Measurements from ENCODE around the gene HLA-DPA1. TPM values are rescaled to one million over a fixed set of nuclear protein-coding genes. Genes with fewer than 3 reads are reported as not detected.
"Not testable (repeated sequence)": the region's sequence is repeated elsewhere in the genome, so short reads cannot be mapped to it uniquely, and the experiment has no call there.

HLA-DPA1 gene
- total RNA-seq = 1.6 TPM

- FAIRE-seq (no peak), DNase-seq (ENCODE audit: low spot score in 2 of 2) (no peak)
Observed at GRCh38 chr6:33073431-33073871, at the start of gene HLA-DPA1. HLA-DPA1 (minus strand) TSS chr6:33073649.

- FAIRE-seq (no peak), DNase-seq (ENCODE audit: low spot score in 2 of 2) (no peak)
Observed at GRCh38 chr6:33123181-33123580, 49.7 kb upstream of the HLA-DPA1 start.

GRCh38 chr6:33120001-33120400, 46.6 kb upstream of the HLA-DPA1 start:
- FAIRE-seq (no peak), DNase-seq (ENCODE audit: low spot score in 2 of 2) (no peak)

DNA sequence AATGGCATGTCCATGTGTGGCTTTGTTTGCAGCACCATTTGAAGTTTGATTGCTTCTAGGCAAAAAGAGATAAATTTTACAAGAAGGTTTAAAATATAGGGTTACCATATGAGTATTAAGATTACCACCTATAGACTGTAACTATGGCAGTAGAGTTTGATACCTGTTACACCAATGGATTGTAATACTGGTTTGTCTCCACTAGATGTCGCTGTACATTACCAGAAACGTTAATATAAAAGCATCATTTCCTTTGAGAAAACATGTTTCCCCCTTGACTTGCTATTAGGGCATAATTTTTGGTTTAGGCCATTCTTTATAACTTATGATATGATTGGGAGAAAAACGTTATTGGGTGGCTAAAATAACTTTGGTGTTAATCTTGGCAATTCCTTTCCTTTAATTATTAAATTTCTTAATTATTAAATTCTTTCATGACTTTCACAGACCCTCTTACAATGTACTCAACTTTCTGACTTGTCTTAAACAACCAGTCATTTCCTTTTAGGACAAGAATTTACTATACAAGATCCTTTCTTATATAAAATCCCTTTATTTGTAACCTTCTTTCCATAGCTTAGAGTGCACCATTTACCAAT, 45.2 kb upstream of the HLA-DPA1 start:
- DNase-seq (ENCODE audit: low spot score in 2 of 2) = peak; percentile 38 to 52
- peak; percentile 79 for FAIRE-seq

- FAIRE-seq (no peak), DNase-seq (ENCODE audit: low spot score in 2 of 2) (no peak)
Observed at GRCh38 chr6:33117811-33118277, 44.4 kb upstream of the HLA-DPA1 start.

DNA sequence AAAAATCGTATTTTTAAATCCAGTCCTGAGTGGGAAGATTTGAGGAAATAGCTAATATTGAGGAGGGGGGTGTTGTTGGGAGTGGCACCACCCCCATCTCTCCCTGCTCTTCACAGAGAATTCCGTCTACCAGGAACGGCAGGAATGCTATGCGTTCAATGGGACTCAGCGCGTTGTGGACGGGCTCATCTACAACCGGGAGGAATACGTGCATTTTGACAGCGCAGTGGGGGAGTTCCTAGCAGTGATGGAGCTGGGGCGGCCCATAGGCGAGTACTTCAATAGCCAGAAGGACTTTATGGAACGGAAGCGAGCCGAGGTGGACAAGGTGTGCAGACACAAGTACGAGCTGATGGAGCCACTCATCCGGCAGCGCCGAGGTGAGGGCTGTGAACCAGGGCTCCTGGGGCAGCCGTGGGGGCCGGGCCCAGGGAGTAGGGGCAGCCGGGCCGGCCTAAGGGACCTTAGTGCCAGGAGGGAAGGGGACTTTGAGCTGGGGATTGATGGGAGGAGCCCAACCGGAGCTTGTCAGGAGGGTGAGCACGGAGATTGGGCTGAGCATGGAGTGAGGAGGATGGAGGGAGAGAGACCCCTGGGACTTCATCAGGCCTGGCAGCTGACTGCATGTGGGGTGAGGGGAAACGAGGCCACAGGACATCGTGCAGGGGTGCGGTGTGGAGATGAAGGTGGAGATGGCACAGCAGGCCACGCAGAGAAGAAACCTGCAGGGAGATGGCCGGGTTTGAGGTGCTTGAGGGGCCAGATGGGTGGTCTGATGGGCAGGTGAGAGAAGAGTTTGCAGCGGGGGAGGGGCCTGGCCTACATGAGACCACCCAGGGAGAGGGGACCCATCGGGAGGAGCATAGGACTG, 43.6 kb upstream of the HLA-DPA1 start:
- DNase-seq (ENCODE audit: low spot score in 2 of 2) (no peak), FAIRE-seq (no peak)

GRCh38 chr6:33116417-33116816, 43.0 kb upstream of the HLA-DPA1 start:
- no peak for FAIRE-seq

DNA sequence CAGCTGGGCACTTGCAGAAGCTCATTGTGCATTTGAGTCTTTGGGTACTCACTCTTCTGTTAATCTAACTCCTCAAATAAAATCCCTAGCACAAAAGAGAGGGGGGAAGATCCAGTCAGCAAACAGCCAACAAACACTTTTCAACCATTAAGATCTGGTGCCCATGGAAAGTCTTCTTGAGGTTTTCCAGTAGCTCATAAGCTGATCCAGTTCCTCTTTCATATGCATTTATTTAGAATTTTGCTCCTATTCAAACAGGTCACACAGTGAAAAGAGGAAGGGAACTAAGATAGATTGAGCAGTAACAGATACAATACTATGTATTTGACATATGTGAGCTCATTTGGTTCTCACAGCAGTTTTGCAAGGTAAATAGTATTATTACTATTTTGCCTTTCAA, 41.0 kb upstream of the HLA-DPA1 start:
- DNase-seq (ENCODE audit: low spot score in 2 of 2) (no peak), FAIRE-seq (no peak)

More at GRCh38 chr6:33116417-33116816, 43.0 kb upstream of the HLA-DPA1 start:
- DNase-seq (ENCODE audit: low spot score in 2 of 2) = no peak

- FAIRE-seq (no peak), DNase-seq (ENCODE audit: low spot score in 2 of 2) (no peak)
Observed at GRCh38 chr6:33113755-33114154, 40.3 kb upstream of the HLA-DPA1 start.

DNA sequence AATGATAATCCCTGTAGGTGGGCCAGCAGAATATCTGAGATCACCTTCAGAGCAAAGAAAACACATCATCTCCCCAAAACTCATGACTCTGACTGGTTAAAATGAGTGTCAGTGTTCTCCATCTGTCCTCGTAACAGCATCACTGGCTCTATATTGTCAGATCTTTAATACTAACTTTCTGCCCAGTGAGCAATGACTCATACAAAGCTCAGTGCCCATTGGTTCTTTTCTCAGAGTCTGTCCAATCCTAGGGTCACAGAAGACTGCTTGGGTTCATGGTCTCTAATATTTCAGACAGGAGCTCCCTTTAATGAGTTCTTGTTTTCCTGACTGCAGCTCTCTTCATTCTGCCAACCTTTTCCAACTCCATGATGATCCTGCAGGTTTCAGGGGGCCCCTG, 38.7 kb upstream of the HLA-DPA1 start:
- FAIRE-seq (no peak), DNase-seq (ENCODE audit: low spot score in 2 of 2) (peak; percentile 43 to 74)

- FAIRE-seq (no peak), DNase-seq (ENCODE audit: low spot score in 2 of 2) (no peak)
Observed at GRCh38 chr6:33108307-33108706, 34.9 kb upstream of the HLA-DPA1 start.

- FAIRE-seq = no peak
Observed at GRCh38 chr6:33107641-33108040, 34.2 kb upstream of the HLA-DPA1 start.

GRCh38 chr6:33105916-33106871, 32.7 kb upstream of the HLA-DPA1 start:
- no peak for FAIRE-seq
- DNase-seq (ENCODE audit: low spot score in 2 of 2) = no peak

More at GRCh38 chr6:33107641-33108040, 34.2 kb upstream of the HLA-DPA1 start:
- no peak for DNase-seq (ENCODE audit: low spot score in 2 of 2)

DNA sequence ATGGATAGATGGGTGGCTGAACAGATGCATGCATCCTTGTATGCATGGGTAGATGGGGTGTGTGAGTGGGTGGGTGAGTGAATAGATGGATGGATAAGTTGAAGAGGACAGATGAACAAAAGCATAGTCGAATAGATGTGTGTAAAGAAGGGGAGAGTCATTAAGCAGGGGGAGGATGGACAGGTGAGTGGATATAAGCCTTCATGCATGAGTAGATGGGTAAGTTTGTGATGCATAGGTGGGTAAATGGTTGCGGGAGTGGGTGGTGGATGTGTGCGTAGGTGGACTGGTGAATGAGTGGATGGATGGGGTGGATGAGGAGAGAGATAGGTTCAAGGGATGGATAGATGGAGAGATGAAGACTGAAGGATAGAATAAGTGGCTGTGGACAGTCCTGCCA, 31.9 kb upstream of the HLA-DPA1 start:
- DNase-seq (ENCODE audit: low spot score in 2 of 2) = no peak
- no peak for FAIRE-seq

DNA sequence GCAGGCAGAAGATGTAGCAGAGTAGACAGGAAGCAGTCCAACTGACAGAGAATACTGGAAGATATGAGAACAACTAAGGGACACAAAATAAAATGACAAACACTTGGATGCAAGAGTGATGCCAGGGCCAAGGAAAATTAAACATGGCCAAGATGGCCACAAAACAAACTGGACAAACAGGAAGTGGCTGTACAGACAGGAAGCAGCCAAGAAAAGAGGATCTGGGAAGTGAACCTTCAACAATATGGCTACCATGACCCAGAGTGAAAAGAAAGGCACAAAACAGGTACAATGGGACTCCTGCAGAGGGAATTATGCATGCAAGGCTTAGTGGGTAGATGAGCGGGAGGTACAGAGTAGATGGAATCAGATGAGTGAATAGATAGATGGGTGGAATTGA, 31.4 kb upstream of the HLA-DPA1 start:
- DNase-seq (ENCODE audit: low spot score in 2 of 2) (no peak), FAIRE-seq (no peak)

- no peak for FAIRE-seq
- no peak for DNase-seq (ENCODE audit: low spot score in 2 of 2)
Observed at GRCh38 chr6:33103776-33104175, 30.3 kb upstream of the HLA-DPA1 start.

DNA sequence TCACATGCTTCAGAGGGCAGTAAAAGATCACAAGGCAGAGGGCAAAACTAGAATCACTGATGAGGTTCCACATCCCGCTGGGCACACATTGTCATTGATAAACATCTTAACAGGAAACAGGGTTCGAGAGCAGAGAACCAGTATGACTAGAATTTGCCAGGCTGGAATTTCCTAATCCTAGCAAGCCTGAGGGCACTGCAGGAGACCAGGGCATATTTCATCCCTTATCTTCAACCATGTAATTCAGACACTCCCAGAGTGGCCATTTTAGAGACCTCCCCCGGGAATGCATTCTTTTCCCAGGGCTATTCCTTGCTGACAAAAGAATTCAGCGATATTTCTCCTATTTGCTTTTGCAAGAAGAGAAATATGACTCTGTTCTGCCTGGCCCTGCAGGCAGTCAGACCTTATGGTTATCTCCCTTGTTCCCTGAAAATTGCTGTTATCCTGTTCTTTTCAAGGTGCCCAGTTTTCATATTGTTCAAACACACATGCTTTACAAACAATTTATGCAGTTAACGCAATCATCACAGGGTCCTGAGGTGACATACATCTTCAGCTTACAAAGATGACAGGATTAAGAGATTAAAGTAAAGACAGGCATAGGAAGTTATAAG, 27.8 kb upstream of the HLA-DPA1 start:
- not testable (repeated sequence) for FAIRE-seq; DNase-seq (ENCODE audit: low spot score in 2 of 2)

GRCh38 chr6:33095681-33096080, 22.2 kb upstream of the HLA-DPA1 start:
- FAIRE-seq = no peak
- no peak for DNase-seq (ENCODE audit: low spot score in 2 of 2)

DNA sequence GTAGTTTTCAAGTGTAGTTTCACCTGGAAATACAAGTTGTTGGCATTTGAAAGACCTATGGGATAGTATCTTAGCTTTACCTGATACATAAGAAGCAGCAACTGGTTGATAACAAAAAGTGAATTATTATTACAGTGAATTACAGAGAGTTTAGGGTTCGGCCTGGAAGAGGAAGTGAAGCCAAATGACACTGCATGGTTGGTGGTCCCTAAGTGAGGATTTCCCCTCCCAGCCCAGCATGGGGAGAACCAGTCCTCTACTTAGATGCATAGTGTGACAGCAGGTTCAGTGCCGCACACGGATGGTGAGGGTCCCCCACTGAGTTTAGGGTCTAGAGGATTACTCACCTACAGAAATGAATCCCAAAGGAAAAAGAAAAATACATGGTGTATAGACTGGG, 20.4 kb upstream of the HLA-DPA1 start:
- DNase-seq (ENCODE audit: low spot score in 2 of 2) (no peak), FAIRE-seq (no peak)

GRCh38 chr6:33092385-33092784, 18.9 kb upstream of the HLA-DPA1 start:
- FAIRE-seq = no peak

More at GRCh38 chr6:33092385-33092784, 18.9 kb upstream of the HLA-DPA1 start:
- no peak for DNase-seq (ENCODE audit: low spot score in 2 of 2)

All from frontal cortex (tissue), 4 donors.